ENCODE results near the gene NPHP4. TPM values are rescaled to one million over a fixed set of nuclear protein-coding genes. Genes with fewer than 3 reads are reported as not detected.

The NPHP4 gene
- polyA plus RNA-seq, 1 of the 3 experiments (the other 2 are of a cell fraction), result 7.0 TPM

DNA sequence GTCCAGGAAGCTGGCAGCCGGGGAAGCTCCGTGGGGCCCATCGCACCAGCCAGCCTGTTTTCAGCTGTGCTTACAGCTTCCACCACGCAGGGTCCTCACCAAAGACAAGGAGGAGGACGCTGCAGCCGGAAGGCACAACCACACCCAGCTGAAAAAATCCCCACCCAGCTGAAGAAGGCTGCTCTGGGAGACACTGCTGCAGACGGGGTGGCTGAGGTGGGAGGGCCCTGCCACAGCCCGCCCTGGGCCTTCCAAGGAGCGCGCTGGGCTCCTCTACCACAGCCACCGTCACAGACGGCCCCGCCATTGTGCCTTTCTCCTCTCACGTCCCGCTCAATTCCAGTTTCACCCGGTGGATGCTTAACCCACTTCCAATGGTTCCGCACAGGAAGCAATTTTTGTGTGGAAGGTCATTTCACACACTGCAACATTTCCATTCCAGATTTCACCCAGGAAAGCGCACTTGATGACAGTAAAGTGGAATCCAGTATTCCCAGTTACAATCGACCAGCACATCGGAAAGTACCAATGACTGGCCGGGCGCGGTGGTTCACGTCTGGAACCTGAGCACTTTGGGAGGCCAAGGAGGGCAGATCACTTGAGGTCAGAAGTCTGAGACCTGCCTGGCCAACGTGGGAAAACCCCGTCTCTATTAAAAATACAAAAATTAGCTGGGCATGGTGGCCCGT, 47.9 kb downstream of the NPHP4 start:
- Histone ChIP-seq H2AFZ (ENCODE audit: low read depth) (no peak overlapping the region), H4K20me1 (ENCODE audit: insufficient read depth) (no peaks in the 10 kb centered on the region), H3K79me2 (ENCODE audit: insufficient read depth) (no peaks in the 10 kb centered on the region), H3K4me2 (no peak overlapping the region), H3K36me3 (replicated peaks in 1 of 2; ENCODE audit: control insufficient read depth in 1 of 2, insufficient read depth in 2 of 2, low read length in 1 of 2) (peaks cover 0 to 22% of the 10 kb centered on the region in 2 experiments), H3K4me1 (ENCODE audit: control insufficient read depth in 1 of 2, insufficient read depth in 2 of 2, low read depth in 1 of 2, low read length in 1 of 2) (peaks cover 0 to under 1% of the 10 kb centered on the region in 2 experiments; a peak in 1 of 4 replicates), H3K27ac (ENCODE audit: low read depth in 2 of 2, low read length in 1 of 2) (no peak overlapping the region), H3K27me3 (ENCODE audit: insufficient read depth) (no peaks in the 10 kb centered on the region), H3K4me3 (ENCODE audit: low read depth in 2 of 2, low read length in 1 of 2) (no peak overlapping the region), H3K9me3 (no peaks in the 10 kb centered on the region), H3K9ac (no peak overlapping the region), H3F3A (replicated peaks; ENCODE audit: insufficient read depth) (no peaks in the 10 kb centered on the region), H3K9me2 (no peaks in the 10 kb centered on the region)
- TF ChIP-seq YY1 (IDR thresholded peaks at IDR 0.05; ENCODE audit: low read depth) (no peak), SMC3 (IDR thresholded peaks at IDR 0.05; ENCODE audit: low read depth, low read length) (no peak), TEAD4 (IDR thresholded peaks at IDR 0.05; ENCODE audit: borderline replicate concordance, insufficient read depth) (no peak), RCOR1 (IDR thresholded peaks at IDR 0.05; ENCODE audit: low read length) (no peak), FOXM1 (IDR thresholded peaks at IDR 0.05; ENCODE audit: low read depth) (no peak), USF2 (IDR thresholded peaks at IDR 0.05; ENCODE audit: borderline replicate concordance, low read depth, low read length) (no peak), JUND (IDR thresholded peaks at IDR 0.05) (no peak), EP300 (IDR thresholded peaks at IDR 0.05; ENCODE audit: borderline replicate concordance in 1 of 2, low read depth in 1 of 2, low read length in 1 of 2) (no peak), RAD21 (IDR thresholded peaks at IDR 0.05; ENCODE audit: low read length) (no peak), TCF12 (IDR thresholded peaks at IDR 0.05) (no peak), GATA2 (CRISPR knock-in tag; IDR thresholded peaks at IDR 0.05) (no peak), GABPA (IDR thresholded peaks at IDR 0.05; ENCODE audit: low read depth) (no peak), FOSL2 (IDR thresholded peaks at IDR 0.05; ENCODE audit: borderline replicate concordance, low read depth) (no peak), RFX5 (IDR thresholded peaks at IDR 0.05; ENCODE audit: low read length) (no peak)
- TF ChIP-seq, protein P1, sequence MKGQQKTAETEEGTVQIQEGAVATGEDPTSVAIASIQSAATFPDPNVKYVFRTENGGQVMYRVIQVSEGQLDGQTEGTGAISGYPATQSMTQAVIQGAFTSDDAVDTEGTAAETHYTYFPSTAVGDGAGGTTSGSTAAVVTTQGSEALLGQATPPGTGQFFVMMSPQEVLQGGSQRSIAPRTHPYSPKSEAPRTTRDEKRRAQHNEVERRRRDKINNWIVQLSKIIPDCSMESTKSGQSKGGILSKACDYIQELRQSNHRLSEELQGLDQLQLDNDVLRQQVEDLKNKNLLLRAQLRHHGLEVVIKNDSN (IDR thresholded peaks at IDR 0.05; ENCODE audit: borderline replicate concordance, low read depth), result no peak
- TF ChIP-seq, protein P2, sequence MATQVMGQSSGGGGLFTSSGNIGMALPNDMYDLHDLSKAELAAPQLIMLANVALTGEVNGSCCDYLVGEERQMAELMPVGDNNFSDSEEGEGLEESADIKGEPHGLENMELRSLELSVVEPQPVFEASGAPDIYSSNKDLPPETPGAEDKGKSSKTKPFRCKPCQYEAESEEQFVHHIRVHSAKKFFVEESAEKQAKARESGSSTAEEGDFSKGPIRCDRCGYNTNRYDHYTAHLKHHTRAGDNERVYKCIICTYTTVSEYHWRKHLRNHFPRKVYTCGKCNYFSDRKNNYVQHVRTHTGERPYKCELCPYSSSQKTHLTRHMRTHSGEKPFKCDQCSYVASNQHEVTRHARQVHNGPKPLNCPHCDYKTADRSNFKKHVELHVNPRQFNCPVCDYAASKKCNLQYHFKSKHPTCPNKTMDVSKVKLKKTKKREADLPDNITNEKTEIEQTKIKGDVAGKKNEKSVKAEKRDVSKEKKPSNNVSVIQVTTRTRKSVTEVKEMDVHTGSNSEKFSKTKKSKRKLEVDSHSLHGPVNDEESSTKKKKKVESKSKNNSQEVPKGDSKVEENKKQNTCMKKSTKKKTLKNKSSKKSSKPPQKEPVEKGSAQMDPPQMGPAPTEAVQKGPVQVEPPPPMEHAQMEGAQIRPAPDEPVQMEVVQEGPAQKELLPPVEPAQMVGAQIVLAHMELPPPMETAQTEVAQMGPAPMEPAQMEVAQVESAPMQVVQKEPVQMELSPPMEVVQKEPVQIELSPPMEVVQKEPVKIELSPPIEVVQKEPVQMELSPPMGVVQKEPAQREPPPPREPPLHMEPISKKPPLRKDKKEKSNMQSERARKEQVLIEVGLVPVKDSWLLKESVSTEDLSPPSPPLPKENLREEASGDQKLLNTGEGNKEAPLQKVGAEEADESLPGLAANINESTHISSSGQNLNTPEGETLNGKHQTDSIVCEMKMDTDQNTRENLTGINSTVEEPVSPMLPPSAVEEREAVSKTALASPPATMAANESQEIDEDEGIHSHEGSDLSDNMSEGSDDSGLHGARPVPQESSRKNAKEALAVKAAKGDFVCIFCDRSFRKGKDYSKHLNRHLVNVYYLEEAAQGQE (IDR thresholded peaks at IDR 0.05; ENCODE audit: low read depth, low read length), result no peak
- DNase-seq, result no peak
- ChIA-PET POLR2A (no interaction called here), CTCF (interaction anchor here (0.7 kb wide), 1 partner anchor 9 kb away, joined by 3 read pairs; no protein-coding TSS in a partner anchor)
- 95% methylated on average over 20 of the region's 27 CpGs for WGBS (ENCODE audit: low lambda C conversion rate)
